Stimulated activated CD8-positive, alpha-beta memory T cell treated with anti-CD3 and anti-CD28 coated beads, Interleukin-4, amount 100 ng/mL, for 24 hours (primary cell): ENCODE data around the gene FOXD4L1.
"Not testable (repeated sequence)": the region's sequence is repeated elsewhere in the genome, so short reads cannot be mapped to it uniquely, and the experiment has no call there.

ENCODE experiments used
- DNase-seq: peaks from one replicate; pipeline ENCODE4 v3.0.0-alpha.2; 2020; ENCODE audit warnings: low read depth

FOXD4L1 gene

GRCh38 chr2:113498365-113498764 is at the start of gene FOXD4L1:
Gene FOXD4L1, plus strand, starts transcription at chr2:113498665. Its CDS starts 592 bp downstream, at chr2:113499257.
- not testable (repeated sequence) for DNase-seq

- DNase-seq: not testable (repeated sequence)
Observed at GRCh38 chr2:113465770-113466169, 32.7 kb upstream of the FOXD4L1 start.

- DNase-seq: not testable (repeated sequence)
Observed at GRCh38 chr2:113476688-113477368, 21.6 kb upstream of the FOXD4L1 start.

DNA sequence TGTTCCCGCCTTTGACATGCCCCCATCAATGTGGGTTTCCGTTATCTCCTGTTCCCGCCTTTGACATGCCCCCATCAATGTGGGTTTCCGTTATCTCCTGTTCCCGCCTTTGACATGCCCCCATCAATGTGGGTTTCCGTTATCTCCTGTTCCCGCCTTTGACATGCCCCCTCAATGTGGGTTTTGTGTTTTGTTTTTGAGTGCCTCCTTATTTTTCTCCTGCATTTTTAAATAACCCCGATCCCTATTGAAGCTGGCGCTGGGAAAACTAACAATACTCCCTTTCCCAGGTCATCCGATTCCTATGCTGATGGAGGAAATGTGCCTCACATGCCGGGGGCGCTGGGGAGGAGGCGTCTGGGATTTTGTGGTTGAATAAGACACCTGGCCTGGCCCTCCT is 1.9 kb upstream of the FOXD4L1 start:
- not testable (repeated sequence) for DNase-seq

- DNase-seq: not testable (repeated sequence)
Observed at GRCh38 chr2:113499019-113499885, 787 bp downstream of the FOXD4L1 start.

GRCh38 chr2:113499886-113500722 is 1.6 kb downstream of the FOXD4L1 start:
- not testable (repeated sequence) for DNase-seq

GRCh38 chr2:113500723-113501038 is 2.2 kb downstream of the FOXD4L1 start:
- DNase-seq: not testable (repeated sequence)

- DNase-seq: not testable (repeated sequence)
Observed at GRCh38 chr2:113502216-113503093, 4.0 kb downstream of the FOXD4L1 start.

GRCh38 chr2:113503094-113504042 is 4.9 kb downstream of the FOXD4L1 start:
- DNase-seq: not testable (repeated sequence)

GRCh38 chr2:113504081-113504480 is 5.6 kb downstream of the FOXD4L1 start:
- DNase-seq: not testable (repeated sequence)

GRCh38 chr2:113507394-113508140 is 9.1 kb downstream of the FOXD4L1 start:
- DNase-seq: not testable (repeated sequence)

DNA sequence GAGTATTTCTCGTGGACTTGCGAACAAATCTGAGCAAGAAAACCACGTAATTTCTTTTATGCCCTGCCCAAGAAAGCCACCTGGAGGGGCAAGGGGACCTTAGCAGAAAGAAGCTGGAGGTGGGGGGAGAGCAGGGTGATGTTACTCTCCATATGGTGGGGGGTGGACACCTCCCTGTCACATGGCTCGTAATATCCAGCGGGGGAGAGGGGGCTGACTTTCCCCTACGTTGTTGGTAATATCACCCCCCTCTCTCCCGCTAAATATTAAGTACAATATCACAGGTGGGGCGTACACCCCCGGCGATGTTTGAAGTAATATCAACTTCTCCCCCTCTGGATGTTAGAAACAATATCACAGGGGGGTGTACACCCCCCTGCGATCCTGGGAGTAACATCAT is 9.7 kb downstream of the FOXD4L1 start:
- not testable (repeated sequence) for DNase-seq

DNA sequence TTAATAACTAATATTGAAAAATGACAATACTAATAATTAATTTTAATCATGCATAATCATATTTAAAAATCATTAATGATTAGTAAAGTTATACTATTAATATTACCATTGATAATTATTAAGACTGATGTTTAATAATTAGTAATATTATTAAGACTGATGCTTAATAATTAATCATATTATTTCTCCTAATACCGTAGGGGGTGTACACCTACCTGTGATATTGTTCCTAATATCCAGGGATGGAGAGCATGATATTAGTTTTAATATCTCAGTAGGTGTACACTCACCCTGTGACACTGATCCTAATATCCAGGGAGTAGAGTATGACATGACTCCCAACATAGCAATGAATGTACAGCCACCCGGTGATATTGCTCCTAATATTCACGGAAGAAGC is 12.4 kb downstream of the FOXD4L1 start:
- DNase-seq: not testable (repeated sequence)

- not testable (repeated sequence) for DNase-seq
Observed at GRCh38 chr2:113511859-113512258, 13.4 kb downstream of the FOXD4L1 start.

DNA sequence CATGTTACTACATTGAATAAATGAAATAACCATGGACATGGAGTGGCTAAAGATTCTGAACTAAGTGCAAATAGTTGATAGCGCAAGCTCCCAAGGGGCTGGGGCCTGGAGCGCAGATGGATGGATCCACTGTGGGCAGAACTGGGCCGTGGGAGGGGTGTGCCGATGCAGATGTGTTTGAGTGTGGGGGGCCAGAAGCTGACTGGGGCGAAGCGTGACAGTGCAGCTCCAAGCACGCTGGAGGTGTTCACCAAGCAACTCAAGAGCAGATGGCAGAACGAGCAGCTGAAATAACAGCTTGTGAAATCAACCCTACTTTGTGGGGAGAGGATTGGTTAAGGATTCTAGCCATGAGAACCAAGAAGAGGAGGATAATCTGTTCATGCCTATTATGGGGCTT is 17.0 kb downstream of the FOXD4L1 start:
- not testable (repeated sequence) for DNase-seq

- DNase-seq: not testable (repeated sequence)
Observed at GRCh38 chr2:113515995-113516394, 17.5 kb downstream of the FOXD4L1 start.

- DNase-seq: not testable (repeated sequence)
Observed at GRCh38 chr2:113517025-113517424, 18.6 kb downstream of the FOXD4L1 start.

DNA sequence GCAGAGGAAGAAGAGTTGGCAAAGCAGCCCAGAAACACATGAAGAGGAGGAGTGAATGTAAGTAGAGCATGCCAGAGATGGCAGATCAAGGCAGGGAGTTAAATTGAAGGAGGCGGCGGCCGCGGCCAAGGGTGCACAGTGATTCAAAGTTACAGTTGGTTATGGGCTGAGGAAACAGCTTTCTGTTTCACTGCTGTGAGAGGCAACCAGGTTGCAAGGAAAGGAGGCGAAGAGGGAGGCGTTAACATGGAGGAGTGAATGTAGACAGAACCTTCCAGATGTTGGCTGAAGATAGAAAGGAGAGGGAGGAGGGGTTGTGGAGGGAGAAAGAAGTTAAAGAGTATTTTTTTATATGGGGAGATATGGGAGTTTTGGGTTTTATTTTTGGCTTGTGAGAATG is 22.4 kb downstream of the FOXD4L1 start:
- not testable (repeated sequence) for DNase-seq

GRCh38 chr2:113521492-113521891 is 23.0 kb downstream of the FOXD4L1 start:
- DNase-seq: not testable (repeated sequence)
